Body of pancreas (tissue), 4 donors: ENCODE data around the gene AGR2. TPM values are rescaled to one million over a fixed set of nuclear protein-coding genes. Genes with fewer than 3 reads are reported as not detected.

Experiments
- ATAC-seq: fragments of 150-250 bp; one replicate; pipeline ENCODE4 v1.9.1; 2016
- DNase-seq, 4 donors: peaks; one replicate each; pipeline ENCODE4 v3.0.0-alpha.2; 2019
- H3K27ac ChIP-seq, 4 donors: fragments of 200-600 bp; sonication (generic); 1 replicate in 3 of 4; 2 replicates in 1 of 4; pipeline versions ENCODE4 v1.5.1 to v1.6.1; 2016 to 2019; ENCODE audit warnings: mild to moderate bottlenecking in 1 of 4, mixed read lengths in 1 of 4, moderate library complexity in 1 of 4
- H3K27me3 ChIP-seq, 2 donors: fragments of 200-600 bp; sonication (generic); one replicate each; pipeline ENCODE4 v1.6.0; 2016; ENCODE audit warnings: mild to moderate bottlenecking in 1 of 2
- H3K36me3 ChIP-seq, 2 donors: fragments of 200-600 bp; sonication (generic); replicated peaks in 1 of 2; 2 replicates each; pipeline ENCODE4 v1.5.1; 2016; ENCODE audit warnings: low read depth in 2 of 2; ENCODE audit not compliant: insufficient read depth in 1 of 2
- H3K4me1 ChIP-seq: fragments of 200-600 bp; sonication (generic); one replicate; pipeline ENCODE4 v1.6.0; 2016
- H3K4me3 ChIP-seq, 2 donors: fragments of 200-600 bp; sonication (generic); 1 replicate in 1 of 2; 2 replicates in 1 of 2; pipeline ENCODE4 v1.5.1; 2016 to 2019
- H3K9me3 ChIP-seq, 3 donors: fragments of 200-600 bp; sonication (generic); 1 replicate in 2 of 3; 2 replicates in 1 of 3; pipeline ENCODE4 v1.5.1; 2016
- CTCF ChIP-seq, 7 experiments: fragments of 450-650 bp in 4 of 7; fragments of 200-600 bp in 3 of 7; sonication (generic) in 3 of 7; IDR thresholded peaks; one replicate each; pipeline ENCODE4 v1.5.1; 2016 to 2019; ENCODE audit warnings: antibody characterized with exemption in 7 of 7
- POLR2A ChIP-seq, 3 donors: fragments of 450-650 bp; IDR thresholded peaks; one replicate each; pipeline ENCODE4 v1.6.1; 2016; ENCODE audit warnings: antibody characterized with exemption in 3 of 3, mild to moderate bottlenecking in 2 of 3
- WGBS, 2 donors: methylation state at CpG; one replicate each; pipeline ENCODE4 v1.1.5; 2017; 5-methylcytosine and 5-hydroxymethylcytosine counted together
- intact Hi-C: fragments of 100-400 bp; cut with DNase I; formaldehyde crosslinking; loops from one replicate; pipeline ENCODE4 v1.15.1; 2023
- total RNA-seq, 2 donors: library from RNA; depleted of rRNA; stranded (reverse); fragments of >200 nt; gene quantifications; one replicate each; pipeline ENCODE4 v1.1.0, GENCODE V29; 2016

AGR2 gene
- total RNA-seq, 2 donors from 2014 or later: 6.3 to 20.0 TPM

- Histone ChIP-seq H3K4me3 (no peak overlapping the region), H3K36me3 (no peaks in the 10 kb centered on the region), H3K9me3 (no peaks in the 10 kb centered on the region), H3K4me1 (peaks cover 12% of the 10 kb centered on the region), H3K27me3 (no peaks in the 10 kb centered on the region), H3K27ac (peak overlapping the region; percentile 18 to 67 (median 36))
- ATAC-seq (peak; percentile 59), DNase-seq (peak in 2 of 4 donors; percentile 17 to 50)
- no peak for TF ChIP-seq CTCF (IDR thresholded peaks at IDR 0.05)
- no peak for TF ChIP-seq POLR2A (IDR thresholded peaks at IDR 0.05)
- intact Hi-C loops: loop anchor here (10.0 kb wide), 1 partner anchor 102 kb away; no protein-coding TSS in a partner anchor
- WGBS, 2 donors: 36% methylated on average over 3 of the region's 3 CpGs
These were observed 8.4 kb upstream of the AGR2 start for GRCh38 chr7:16813232-16813616.

GRCh38 chr7:16812542-16813231 lies 7.9 kb upstream of the AGR2 start:
- ATAC-seq: no peak
- peak overlapping the region; percentile 18 to 67 (median 36) for H3K27ac ChIP-seq

GRCh38 chr7:16811551-16811950 lies 6.8 kb upstream of the AGR2 start:
- Histone ChIP-seq H3K36me3 (no peaks in the 10 kb centered on the region), H3K4me3 (no peak overlapping the region), H3K27ac (no peak overlapping the region), H3K27me3 (no peaks in the 10 kb centered on the region), H3K4me1 (peaks cover 12% of the 10 kb centered on the region), H3K9me3 (no peaks in the 10 kb centered on the region)
- ATAC-seq: no peak
- TF ChIP-seq POLR2A (IDR thresholded peaks at IDR 0.05) (no peak), CTCF (IDR thresholded peaks at IDR 0.05) (no peak)
- intact Hi-C loops: loop anchor here (10.0 kb wide), 1 partner anchor 103 kb away; no protein-coding TSS in a partner anchor
- no peak for DNase-seq
- WGBS, 2 donors: 67 to 82% methylated on average over 2 of the region's 2 CpGs

More at GRCh38 chr7:16812542-16813231, 7.9 kb upstream of the AGR2 start:
- intact Hi-C loops: loop anchor here (10.0 kb wide), 1 partner anchor 102 kb away; no protein-coding TSS in a partner anchor
- Histone ChIP-seq H3K27me3 (no peaks in the 10 kb centered on the region), H3K9me3 (no peaks in the 10 kb centered on the region), H3K4me3 (no peak overlapping the region), H3K4me1 (peaks cover 12% of the 10 kb centered on the region), H3K36me3 (no peaks in the 10 kb centered on the region)
- WGBS, 2 donors: 63% methylated on average over 4 of the region's 4 CpGs
- DNase-seq: no peak
- TF ChIP-seq POLR2A (IDR thresholded peaks at IDR 0.05): no peak
- TF ChIP-seq CTCF (IDR thresholded peaks at IDR 0.05): no peak

GRCh38 chr7:16810573-16810972 lies 5.8 kb upstream of the AGR2 start:
- no peak for TF ChIP-seq CTCF (IDR thresholded peaks at IDR 0.05)
- Histone ChIP-seq H3K9me3 (no peaks in the 10 kb centered on the region), H3K4me3 (no peak overlapping the region), H3K27me3 (no peaks in the 10 kb centered on the region), H3K4me1 (peaks cover 12% of the 10 kb centered on the region), H3K27ac (no peak overlapping the region), H3K36me3 (no peaks in the 10 kb centered on the region)
- intact Hi-C loops: loop anchor here (10.0 kb wide), 1 partner anchor 104 kb away; no protein-coding TSS in a partner anchor
- ATAC-seq (no peak), DNase-seq (no peak)
- 36 to 37% methylated on average over 5 of the region's 5 CpGs for WGBS, 2 donors

- no peak overlapping the region for H3K27ac ChIP-seq
- intact Hi-C loops: loop anchor here (10.0 kb wide), 1 partner anchor 105 kb away; no protein-coding TSS in a partner anchor
- ATAC-seq: no peak
These were observed 5.3 kb upstream of the AGR2 start for GRCh38 chr7:16810112-16810511.

More at GRCh38 chr7:16810112-16810511, 5.3 kb upstream of the AGR2 start:
- WGBS, 2 donors: 25 to 29% methylated on average over 2 of the region's 2 CpGs
- TF ChIP-seq POLR2A (IDR thresholded peaks at IDR 0.05) (no peak), CTCF (IDR thresholded peaks at IDR 0.05) (no peak)
- Histone ChIP-seq H3K4me1 (peaks cover 12% of the 10 kb centered on the region), H3K4me3 (no peak overlapping the region), H3K27me3 (no peaks in the 10 kb centered on the region), H3K9me3 (no peaks in the 10 kb centered on the region), H3K36me3 (no peaks in the 10 kb centered on the region)
- DNase-seq: no peak
